GM10248 (cell line): ENCODE measurements around the gene TMEM52.
A peak's percentile ranks its signal among the peaks of the same experiment; 100 is the strongest.
"Not testable (repeated sequence)": the region's sequence is repeated elsewhere in the genome, so short reads cannot be mapped to it uniquely, and the experiment has no call there.

ENCODE experiments used
- CTCF ChIA-PET: fragments of 300-600 bp; sonication (Branson Sonifier 250); formaldehyde crosslinking; extraction: SDS; loops from one replicate; lab custom pipeline; 2021; ENCODE audit warnings: antibody characterized with exemption; lab: Yijun Ruan, JAX
- POLR2A ChIA-PET: fragments of 350-650 bp; sonication (Branson Sonifier 250); formaldehyde crosslinking; extraction: SDS; loops from one replicate; lab custom pipeline; 2020; ENCODE audit warnings: antibody characterized with exemption; lab: Yijun Ruan, JAX
- DNase-seq: peaks from one replicate; pipeline ENCODE4 v3.0.0; 2012; ENCODE audit errors: extremely low spot score
- CTCF ChIP-seq: IDR thresholded peaks from 2 replicates; pipeline ENCODE4 v1.5.1; 2012; ENCODE audit warnings: mild to moderate bottlenecking, low read depth; ENCODE audit errors: extremely low read depth, missing control alignments, control extremely low read depth

The TMEM52 gene

GRCh38 chr1:1890506-1891348 is 28.4 kb downstream of the TMEM52 start, which contains the start of gene GNB1:
TSS of gene GNB1 (minus strand) at chr1:1891087. CDS start at chr1:1825453, 65,634 bp downstream.
- ChIA-PET CTCF (no interaction called here), POLR2A (interaction anchor here (1.0 kb wide), 1 partner anchor 11 kb away, joined by 4 read pairs; no protein-coding TSS in a partner anchor)
- no peak for TF ChIP-seq CTCF
- peak; percentile 95 for DNase-seq

DNA sequence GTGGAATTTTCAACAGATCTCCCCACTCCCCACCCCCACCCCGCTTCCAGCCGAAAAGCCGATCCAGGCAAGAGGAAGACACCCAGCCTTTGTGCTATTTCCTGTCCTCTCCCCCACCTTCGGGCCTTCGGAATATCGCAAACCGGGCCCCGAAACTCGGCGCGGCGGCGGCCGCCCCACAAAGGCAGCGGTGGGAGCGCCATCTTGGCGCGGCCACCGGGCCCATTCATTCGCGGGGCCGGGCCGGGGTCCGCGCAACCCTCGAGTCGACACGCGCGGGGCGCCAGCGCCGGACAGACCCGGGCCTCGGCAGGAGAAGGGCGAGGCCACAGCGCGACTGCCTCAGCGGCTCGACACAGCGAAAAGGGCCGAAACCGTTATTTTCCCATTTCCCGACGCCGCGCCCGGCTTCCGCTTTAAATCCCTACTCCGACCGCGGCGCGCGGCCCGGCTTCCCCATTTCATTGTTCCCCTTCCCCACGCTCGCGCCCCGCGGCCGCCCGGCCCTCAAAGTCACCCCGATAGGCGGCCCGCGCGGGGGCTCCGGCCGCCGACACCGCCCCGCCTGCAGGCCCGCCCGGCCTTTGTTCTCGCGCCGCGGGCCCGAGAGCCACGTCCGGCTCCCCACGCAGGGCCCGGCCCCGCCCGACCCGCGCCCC is 29.1 kb downstream of the TMEM52 start:
- CTCF ChIA-PET: no interaction called here
- no peak for TF ChIP-seq CTCF
- DNase-seq: peak; percentile 74
- POLR2A ChIA-PET: no interaction called here

- ChIA-PET CTCF (interaction anchor here (1.2 to 2.7 kb wide), 2 partner anchors 19 kb away, joined by 3 to 10 read pairs; no protein-coding TSS in a partner anchor), POLR2A (no interaction called here)
- no peak for DNase-seq
- no peak for TF ChIP-seq CTCF
These were observed 29.9 kb downstream of the TMEM52 start for GRCh38 chr1:1889090-1889750.

GRCh38 chr1:1883890-1884289 is 35.2 kb downstream of the TMEM52 start:
- CTCF ChIA-PET: interaction anchor here (0.7 to 2.2 kb wide), 5 partner anchors 9 to 38 kb away, joined by 3 to 10 read pairs (median 4); no protein-coding TSS in a partner anchor
- POLR2A ChIA-PET: interaction anchor here (0.6 to 0.7 kb wide), 2 partner anchors 19 to 104 kb away, joined by 3 read pairs; no protein-coding TSS in a partner anchor

GRCh38 chr1:1883092-1883873 is 35.8 kb downstream of the TMEM52 start:
- TF ChIP-seq CTCF: no peak
- ChIA-PET CTCF (interaction anchor here (0.7 to 2.2 kb wide), 5 partner anchors 8 to 37 kb away, joined by 3 to 10 read pairs (median 4); no protein-coding TSS in a partner anchor), POLR2A (interaction anchor here (0.7 kb wide), 1 partner anchor 13 kb away, joined by 3 read pairs; no protein-coding TSS in a partner anchor)

More at GRCh38 chr1:1883890-1884289, 35.2 kb downstream of the TMEM52 start:
- not testable (repeated sequence) for DNase-seq

GRCh38 chr1:1881727-1882126 is 37.4 kb downstream of the TMEM52 start:
- ChIA-PET POLR2A (no interaction called here), CTCF (interaction anchor here (0.9 to 2.4 kb wide), 4 partner anchors 12 to 97 kb away, joined by 3 to 11 read pairs (median 5); no protein-coding TSS in a partner anchor)
- no peak for DNase-seq
- no peak for TF ChIP-seq CTCF

More at GRCh38 chr1:1883092-1883873, 35.8 kb downstream of the TMEM52 start:
- DNase-seq: no peak
